DOHH2 (cell line): Measurements from ENCODE around the gene OR6Y1.

ENCODE experiments used
- H3F3A ChIP-seq: fragments of 200-600 bp; sonication (generic), shearing (Covaris generic); 2 replicates; pipeline ENCODE4 v1.6.0; 2016; ENCODE audit warnings: antibody characterized with exemption, mild to moderate bottlenecking; ENCODE audit not compliant: control insufficient read depth, insufficient read depth
- H3K27ac ChIP-seq: fragments of 200-600 bp; sonication (generic); 2 replicates; pipeline ENCODE4 v1.5.1; 2014; ENCODE audit warnings: low read depth, mild to moderate bottlenecking, low read length, moderate library complexity
- H3K27me3 ChIP-seq: fragments of 200-600 bp; sonication (generic); 2 replicates; pipeline ENCODE4 v1.6.1; 2014; ENCODE audit warnings: mild to moderate bottlenecking, low read length, mixed read lengths; ENCODE audit not compliant: control insufficient read depth
- H3K36me3 ChIP-seq: fragments of 200-600 bp; sonication (generic); 2 replicates; pipeline ENCODE4 v1.6.1; 2014; ENCODE audit warnings: mild to moderate bottlenecking, low read length, moderate library complexity, mixed read lengths; ENCODE audit not compliant: control insufficient read depth
- H3K4me1 ChIP-seq: fragments of 200-600 bp; sonication (generic); 2 replicates; pipeline ENCODE4 v1.6.1; 2014; ENCODE audit warnings: mild to moderate bottlenecking, low read length, mixed read lengths; ENCODE audit not compliant: control insufficient read depth
- H3K4me2 ChIP-seq: fragments of 200-600 bp; sonication (generic); 2 replicates; pipeline ENCODE4 v1.6.0; 2014; ENCODE audit warnings: mild to moderate bottlenecking, low read length, moderate library complexity
- H3K4me3 ChIP-seq: fragments of 200-600 bp; sonication (generic); 2 replicates; pipeline ENCODE4 v1.5.1; 2014; ENCODE audit warnings: mild to moderate bottlenecking, low read length, mixed read lengths
- H3K79me2 ChIP-seq: fragments of 200-600 bp; sonication (generic); 2 replicates; pipeline ENCODE4 v1.6.1; 2014; ENCODE audit warnings: mild to moderate bottlenecking, low read length, mixed read lengths; ENCODE audit not compliant: control insufficient read depth
- H3K9me2 ChIP-seq: fragments of 200-600 bp; sonication (generic); replicated peaks from 2 replicates; pipeline ENCODE4 v1.6.1; 2014; ENCODE audit warnings: mild to moderate bottlenecking, low read length, mixed read lengths; ENCODE audit not compliant: control insufficient read depth
- H3K9me3 ChIP-seq: fragments of 200-600 bp; sonication (generic); 2 replicates; pipeline ENCODE4 v1.6.1; 2014; ENCODE audit warnings: antibody characterized with exemption, low read length, mixed read lengths; ENCODE audit not compliant: control insufficient read depth, insufficient read depth
- H4K20me1 ChIP-seq: fragments of 200-600 bp; sonication (generic); 2 replicates; pipeline ENCODE4 v1.6.0; 2014; ENCODE audit warnings: low read depth, mild to moderate bottlenecking, antibody characterized with exemption, low read length, moderate library complexity; ENCODE audit not compliant: control insufficient read depth, insufficient read depth
- EZH2phosphoT487 ChIP-seq: fragments of 200-600 bp; sonication (generic); IDR thresholded peaks from 2 replicates; pipeline ENCODE4 v1.6.1; 2017; ENCODE audit warnings: borderline replicate concordance, mild to moderate bottlenecking, antibody characterized with exemption, low read length, moderate library complexity, mixed read lengths
- TF ChIP-seq, protein P1 (sequence below): fragments of 200-600 bp; sonication (generic); IDR thresholded peaks from one replicate; pipeline ENCODE4 v1.5.1; 2014; ENCODE audit warnings: antibody characterized with exemption, mild to moderate bottlenecking, low read depth, low read length; ENCODE audit not compliant: poor library complexity, severe bottlenecking

OR6Y1 gene

DNA sequence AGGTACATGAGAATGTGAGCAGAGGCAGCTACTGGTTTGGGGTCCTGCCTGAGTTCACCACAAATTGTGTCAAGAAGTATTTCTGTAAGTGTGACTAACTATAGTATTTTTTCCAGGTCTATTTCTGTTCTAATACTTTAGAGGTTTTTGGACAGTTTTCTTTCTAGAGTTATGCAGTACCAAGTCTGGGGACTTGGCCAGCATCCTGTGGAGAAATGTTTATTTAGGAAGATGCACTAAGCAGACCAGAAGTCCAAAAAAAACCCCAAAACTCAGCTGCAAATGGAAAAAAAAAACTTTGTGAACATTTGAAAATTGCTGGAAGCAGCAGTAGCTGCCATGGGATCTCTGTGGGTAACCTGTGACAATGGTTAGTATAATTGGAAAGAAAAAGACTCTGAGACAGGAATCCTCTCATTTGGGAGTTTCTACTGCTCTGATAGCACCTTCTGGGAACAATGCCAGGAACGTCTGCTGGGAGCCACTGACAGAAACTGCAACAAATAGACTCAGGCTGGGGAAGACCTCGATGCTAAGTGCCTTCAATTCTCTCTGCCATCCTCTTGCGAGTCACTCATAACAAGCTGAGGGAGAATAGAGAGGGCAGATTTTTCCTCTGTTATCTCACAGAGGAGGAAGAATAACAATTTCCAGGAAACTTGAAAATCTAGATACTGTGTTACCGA, 44.6 kb downstream of the OR6Y1 start:
- H3K4me3 ChIP-seq, result no peak overlapping the region
- H3K9me3 ChIP-seq, result no peaks in the 10 kb centered on the region
- no peaks in the 10 kb centered on the region for H3F3A ChIP-seq
- H3K27me3 ChIP-seq, result peaks cover 8% of the 10 kb centered on the region
- H3K79me2 ChIP-seq, result no peaks in the 10 kb centered on the region
- no peaks in the 10 kb centered on the region for H3K9me2 ChIP-seq
- no peaks in the 10 kb centered on the region for H3K36me3 ChIP-seq
- no peaks in the 10 kb centered on the region for H3K4me1 ChIP-seq
- no peak overlapping the region for H3K4me2 ChIP-seq
- TF ChIP-seq EZH2phosphoT487, result no peak
- TF ChIP-seq, protein P1, sequence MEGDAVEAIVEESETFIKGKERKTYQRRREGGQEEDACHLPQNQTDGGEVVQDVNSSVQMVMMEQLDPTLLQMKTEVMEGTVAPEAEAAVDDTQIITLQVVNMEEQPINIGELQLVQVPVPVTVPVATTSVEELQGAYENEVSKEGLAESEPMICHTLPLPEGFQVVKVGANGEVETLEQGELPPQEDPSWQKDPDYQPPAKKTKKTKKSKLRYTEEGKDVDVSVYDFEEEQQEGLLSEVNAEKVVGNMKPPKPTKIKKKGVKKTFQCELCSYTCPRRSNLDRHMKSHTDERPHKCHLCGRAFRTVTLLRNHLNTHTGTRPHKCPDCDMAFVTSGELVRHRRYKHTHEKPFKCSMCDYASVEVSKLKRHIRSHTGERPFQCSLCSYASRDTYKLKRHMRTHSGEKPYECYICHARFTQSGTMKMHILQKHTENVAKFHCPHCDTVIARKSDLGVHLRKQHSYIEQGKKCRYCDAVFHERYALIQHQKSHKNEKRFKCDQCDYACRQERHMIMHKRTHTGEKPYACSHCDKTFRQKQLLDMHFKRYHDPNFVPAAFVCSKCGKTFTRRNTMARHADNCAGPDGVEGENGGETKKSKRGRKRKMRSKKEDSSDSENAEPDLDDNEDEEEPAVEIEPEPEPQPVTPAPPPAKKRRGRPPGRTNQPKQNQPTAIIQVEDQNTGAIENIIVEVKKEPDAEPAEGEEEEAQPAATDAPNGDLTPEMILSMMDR, result no peak
- no peak overlapping the region for H3K27ac ChIP-seq
- no peaks in the 10 kb centered on the region for H4K20me1 ChIP-seq

DNA sequence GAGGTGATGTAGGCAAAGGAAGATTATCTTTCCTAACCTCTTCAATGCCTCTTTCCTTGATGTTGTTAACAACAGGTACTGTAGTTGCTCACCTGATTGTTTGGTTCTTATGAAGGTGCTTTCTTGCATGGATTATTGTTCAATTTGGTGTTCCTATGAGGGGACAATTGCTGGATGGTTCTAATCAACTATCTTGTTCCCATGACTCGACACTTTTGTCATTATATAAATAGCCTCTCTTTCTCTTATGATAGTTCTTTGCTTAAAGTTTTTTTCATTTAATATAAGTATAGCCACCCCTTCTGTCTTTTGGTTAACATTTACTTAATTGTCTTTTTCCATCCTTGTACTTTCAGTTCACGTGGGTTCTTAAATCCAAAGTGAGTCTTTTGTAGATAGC, 46.7 kb downstream of the OR6Y1 start:
- Histone ChIP-seq H3K9me2 (no peaks in the 10 kb centered on the region), H3K27ac (no peak overlapping the region), H3K79me2 (no peaks in the 10 kb centered on the region), H3K27me3 (peaks cover 21% of the 10 kb centered on the region), H3K36me3 (no peaks in the 10 kb centered on the region), H3K4me3 (no peak overlapping the region), H4K20me1 (no peaks in the 10 kb centered on the region), H3K4me1 (no peaks in the 10 kb centered on the region), H3F3A (no peaks in the 10 kb centered on the region), H3K9me3 (no peaks in the 10 kb centered on the region), H3K4me2 (no peak overlapping the region)
- TF ChIP-seq, protein P1, result no peak
- TF ChIP-seq EZH2phosphoT487, result no peak

DNA sequence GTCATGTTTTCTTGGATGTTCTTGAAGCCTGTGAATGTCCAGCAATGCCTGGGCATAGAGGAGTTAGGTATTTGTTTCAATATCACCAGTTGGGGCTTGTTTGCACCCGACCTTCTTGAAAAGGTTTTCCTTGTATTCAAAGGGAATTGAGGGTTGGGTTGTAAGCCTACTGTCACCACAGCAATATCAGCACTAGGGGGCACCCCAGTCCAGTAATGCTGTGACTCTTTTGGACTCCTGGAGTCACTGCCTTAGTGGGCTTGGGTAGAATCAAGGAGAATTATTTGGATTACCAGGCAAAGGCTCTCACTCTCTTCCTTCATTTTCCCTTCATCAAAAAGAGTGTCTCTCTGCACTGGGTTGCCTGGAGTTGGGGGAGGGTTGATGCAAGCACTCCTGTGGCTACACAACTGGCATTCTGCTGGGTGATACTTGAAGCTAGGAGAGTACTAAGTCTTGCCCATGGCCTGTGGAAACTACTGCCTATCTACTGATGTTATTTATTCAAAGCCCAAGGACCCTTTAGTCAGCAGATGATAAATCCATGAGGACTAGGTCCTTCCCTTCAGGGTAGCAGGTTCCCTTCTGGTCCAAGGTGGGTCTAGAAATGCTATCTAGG, 47.7 kb downstream of the OR6Y1 start:
- H3K9me3 ChIP-seq, result no peaks in the 10 kb centered on the region
- H3F3A ChIP-seq, result no peaks in the 10 kb centered on the region
- no peak overlapping the region for H3K4me2 ChIP-seq
- H3K79me2 ChIP-seq, result no peaks in the 10 kb centered on the region
- no peaks in the 10 kb centered on the region for H3K36me3 ChIP-seq
- no peaks in the 10 kb centered on the region for H3K4me1 ChIP-seq
- TF ChIP-seq, protein P1, result peak; percentile 78
- no peak for TF ChIP-seq EZH2phosphoT487
- H3K9me2 ChIP-seq, result no peaks in the 10 kb centered on the region
- no peak overlapping the region for H3K27ac ChIP-seq
- H3K27me3 ChIP-seq, result peaks cover 21% of the 10 kb centered on the region
- no peaks in the 10 kb centered on the region for H4K20me1 ChIP-seq
- H3K4me3 ChIP-seq, result no peak overlapping the region
